Ectodermal cell (in vitro differentiated cells): Measurements from ENCODE around the gene MTMR12.

Experiments
- H3K27ac ChIP-seq: 2 replicates; pipeline ENCODE4 v1.7.0; 2013; ENCODE audit warnings: mild to moderate bottlenecking, low read depth, low read length; ENCODE audit not compliant: insufficient read depth, poor library complexity, severe bottlenecking
- H3K27me3 ChIP-seq: 2 replicates; pipeline ENCODE4 v1.7.0; 2013; ENCODE audit warnings: mild to moderate bottlenecking, low read length; ENCODE audit not compliant: insufficient read depth, control insufficient read depth, poor library complexity, severe bottlenecking
- H3K36me3 ChIP-seq: one replicate; pipeline ENCODE4 v1.7.0; 2013; ENCODE audit warnings: low read length; ENCODE audit not compliant: control insufficient read depth, insufficient read depth
- H3K4me1 ChIP-seq: one replicate; pipeline ENCODE4 v1.7.0; 2013; ENCODE audit warnings: low read length; ENCODE audit not compliant: control insufficient read depth, insufficient read depth
- H3K4me3 ChIP-seq: 2 replicates; pipeline ENCODE4 v1.7.0; 2013; ENCODE audit warnings: low read depth, low read length, control low read depth; ENCODE audit not compliant: insufficient read depth
- H3K9me3 ChIP-seq: 2 replicates; pipeline ENCODE4 v1.7.0; 2013; ENCODE audit warnings: mild to moderate bottlenecking, low read length, moderate library complexity; ENCODE audit not compliant: control insufficient read depth
- WGBS, 2 experiments: methylation state at CpG; one replicate each; pipeline ENCODE4 v1.1.7; 2013; ENCODE audit warnings: missing lambda C conversion rate in 2 of 2; 5-methylcytosine and 5-hydroxymethylcytosine counted together

MTMR12 gene

GRCh38 chr5:32241034-32241783 lies 71.5 kb downstream of the MTMR12 start:
- Histone ChIP-seq H3K36me3 (peaks cover 12% of the 10 kb centered on the region), H3K27ac (no peak overlapping the region), H3K4me3 (no peak overlapping the region), H3K4me1 (no peaks in the 10 kb centered on the region), H3K9me3 (no peaks in the 10 kb centered on the region), H3K27me3 (no peaks in the 10 kb centered on the region)
- 94 to 96% methylated on average over 7 of the region's 7 CpGs for WGBS, 2 experiments

GRCh38 chr5:32239385-32239784 lies 73.4 kb downstream of the MTMR12 start:
- Histone ChIP-seq H3K4me3 (no peak overlapping the region), H3K27me3 (no peaks in the 10 kb centered on the region), H3K9me3 (no peaks in the 10 kb centered on the region), H3K27ac (no peak overlapping the region), H3K36me3 (peaks cover 12% of the 10 kb centered on the region), H3K4me1 (no peaks in the 10 kb centered on the region)
- WGBS, 2 experiments = 98% methylated on average over 5 of the region's 5 CpGs

GRCh38 chr5:32233696-32234447 lies 78.9 kb downstream of the MTMR12 start:
- H3K9me3 ChIP-seq = no peaks in the 10 kb centered on the region
- H3K4me3 ChIP-seq = no peak overlapping the region
- no peaks in the 10 kb centered on the region for H3K27me3 ChIP-seq
- WGBS, 2 experiments = 95 to 96% methylated on average over 10 of the region's 10 CpGs
- H3K4me1 ChIP-seq = peaks cover 4% of the 10 kb centered on the region
- H3K27ac ChIP-seq = no peak overlapping the region
- H3K36me3 ChIP-seq = peaks cover 8% of the 10 kb centered on the region

GRCh38 chr5:32233220-32233695 lies 79.5 kb downstream of the MTMR12 start:
- WGBS, 2 experiments = 90 to 93% methylated on average over 2 to 3 of the region's 3 CpGs
- H3K36me3 ChIP-seq = peaks cover 8% of the 10 kb centered on the region
- H3K27me3 ChIP-seq = no peaks in the 10 kb centered on the region
- no peak overlapping the region for H3K27ac ChIP-seq
- no peaks in the 10 kb centered on the region for H3K9me3 ChIP-seq
- no peak overlapping the region for H3K4me3 ChIP-seq
- peaks cover 4% of the 10 kb centered on the region for H3K4me1 ChIP-seq

- Histone ChIP-seq H3K27me3 (no peaks in the 10 kb centered on the region), H3K4me3 (no peak overlapping the region), H3K9me3 (no peaks in the 10 kb centered on the region), H3K4me1 (peaks cover 4% of the 10 kb centered on the region), H3K27ac (no peak overlapping the region), H3K36me3 (peaks cover 8% of the 10 kb centered on the region)
- 88% methylated on average over 11 of the region's 11 CpGs for whole genome bisulfite sequencing, 2 experiments
Observed at GRCh38 chr5:32232441-32233219, 80.1 kb downstream of the MTMR12 start.

GRCh38 chr5:32231929-32232328 lies 80.8 kb downstream of the MTMR12 start:
- no peaks in the 10 kb centered on the region for H3K9me3 ChIP-seq
- 57 to 59% methylated on average over 8 of the region's 8 CpGs for WGBS, 2 experiments
- no peak overlapping the region for H3K4me3 ChIP-seq
- peaks cover 5% of the 10 kb centered on the region for H3K36me3 ChIP-seq
- no peak overlapping the region for H3K27ac ChIP-seq
- H3K27me3 ChIP-seq = no peaks in the 10 kb centered on the region
- peaks cover 4% of the 10 kb centered on the region for H3K4me1 ChIP-seq

GRCh38 chr5:32231241-32231640 lies 81.5 kb downstream of the MTMR12 start:
- Histone ChIP-seq H3K4me3 (no peak overlapping the region), H3K4me1 (peaks cover 4% of the 10 kb centered on the region), H3K27ac (no peak overlapping the region), H3K9me3 (no peaks in the 10 kb centered on the region), H3K27me3 (no peaks in the 10 kb centered on the region), H3K36me3 (no peaks in the 10 kb centered on the region)
- 93 to 95% methylated on average over 6 of the region's 6 CpGs for WGBS, 2 experiments

- H3K27me3 ChIP-seq = no peaks in the 10 kb centered on the region
- no peak overlapping the region for H3K27ac ChIP-seq
- no peak overlapping the region for H3K4me3 ChIP-seq
- WGBS, 2 experiments = 90 to 91% methylated on average over 3 of the region's 3 CpGs
- H3K9me3 ChIP-seq = no peaks in the 10 kb centered on the region
- peaks cover 4% of the 10 kb centered on the region for H3K4me1 ChIP-seq
- no peaks in the 10 kb centered on the region for H3K36me3 ChIP-seq
Observed at GRCh38 chr5:32230356-32231099, 82.2 kb downstream of the MTMR12 start.

- 83 to 84% methylated on average over 14 of the region's 14 CpGs for WGBS, 2 experiments
- Histone ChIP-seq H3K27ac (peak overlapping the region; percentile 17), H3K4me3 (no peak overlapping the region), H3K9me3 (no peaks in the 10 kb centered on the region), H3K36me3 (no peaks in the 10 kb centered on the region), H3K27me3 (no peaks in the 10 kb centered on the region), H3K4me1 (peaks cover 4% of the 10 kb centered on the region)
Observed at GRCh38 chr5:32229586-32229985, 83.2 kb downstream of the MTMR12 start.
